HepG2 (cell line): ENCODE data around the gene RYK. TPM values are rescaled to one million over a fixed set of nuclear protein-coding genes. Genes with fewer than 3 reads are reported as not detected.

ENCODE experiments used
- ATAC-seq: fragments of 200-7000 bp; cut with Tn5 transposase; 3 replicates; pipeline ENCODE4 v1.9.1; 2020; ENCODE audit warnings: mild to moderate bottlenecking, moderate library complexity
- BruUV-seq: library from RNA; stranded (reverse); fragments of 400-500 nt; replicated peaks from 2 replicates; lab custom pipeline; 2021; lab: Mats Ljungman, UMichigan
- CTCF ChIA-PET: fragments of 300-600 bp; formaldehyde crosslinking; extraction: SDS; loops from one replicate; lab custom pipeline; 2021; ENCODE audit warnings: low total read pairs, inconsistent platforms, low intra/inter-chr PET ratio; lab: Yijun Ruan, JAX
- POLR2A ChIA-PET: fragments of 350-600 bp; sonication (Branson Sonifier 250); formaldehyde crosslinking; loops from one replicate; lab custom pipeline; 2020; ENCODE audit warnings: antibody characterized with exemption, inconsistent platforms; lab: Yijun Ruan, JAX
- DNase-seq: peaks from one replicate; pipeline ENCODE4 v3.0.0-alpha.2; 2015; ENCODE audit warnings: low spot score
- FAIRE-seq: peaks from 3 replicates; lab custom pipeline; 2011; peaks lifted over from hg19 to GRCh38; lab: Jason Lieb, UNC
- H2AFZ ChIP-seq: one replicate; pipeline ENCODE4 v1.6.1; 2011; ENCODE audit warnings: low read length, inconsistent platforms
- H3K27ac ChIP-seq: fragments of 300-600 bp; 3 replicates; pipeline ENCODE4 v1.8.0; 2011; ENCODE audit warnings: mixed run types, mild to moderate bottlenecking, mixed read lengths, low read length, inconsistent platforms; ENCODE audit not compliant: insufficient read depth; ENCODE audit errors: extremely low read length
- H3K27me3 ChIP-seq, 2 experiments: fragments of 200-600 bp in 1 of 2; 2 replicates in 1 of 2; 3 replicates in 1 of 2; pipeline versions ENCODE4 v1.6.0 to v1.8.0; 2011; ENCODE audit warnings: low read length in 2 of 2, mild to moderate bottlenecking in 2 of 2, moderate library complexity in 2 of 2, inconsistent platforms in 1 of 2; ENCODE audit not compliant: insufficient read depth in 2 of 2, control insufficient read depth in 1 of 2
- H3K36me3 ChIP-seq, 2 experiments: fragments of 200-600 bp in 1 of 2; replicated peaks in 1 of 2; 2 replicates in 1 of 2; 3 replicates in 1 of 2; pipeline versions ENCODE4 v1.5.1 to v1.8.0; 2011; ENCODE audit warnings: low read length in 2 of 2, inconsistent platforms in 1 of 2; ENCODE audit not compliant: insufficient read depth in 2 of 2, control insufficient read depth in 1 of 2
- H3K4me1 ChIP-seq: 2 replicates; pipeline ENCODE4 v1.5.1; 2012; ENCODE audit warnings: low read length, inconsistent platforms; ENCODE audit not compliant: insufficient read depth
- H3K4me2 ChIP-seq: 2 replicates; pipeline ENCODE4 v1.6.0; 2011; ENCODE audit warnings: low read depth, low read length, inconsistent platforms
- H3K4me3 ChIP-seq, 3 experiments: fragments of 200-600 bp in 1 of 3; sonication (generic), shearing (Covaris generic) in 1 of 3; replicated peaks in 1 of 3; 2 replicates each; pipeline ENCODE4 v1.5.1; 2011 to 2016; ENCODE audit warnings: low read length in 3 of 3, inconsistent platforms in 2 of 3, low read depth in 2 of 3, mild to moderate bottlenecking in 2 of 3, control low read depth in 1 of 3, mixed read lengths in 1 of 3; ENCODE audit not compliant: insufficient read depth in 1 of 3
- H3K79me2 ChIP-seq: one replicate; pipeline ENCODE4 v1.6.1; 2011; ENCODE audit warnings: low read length, inconsistent platforms; ENCODE audit not compliant: insufficient read depth
- H3K9ac ChIP-seq: 2 replicates; pipeline ENCODE4 v1.6.0; 2011; ENCODE audit warnings: mild to moderate bottlenecking, low read depth, low read length, inconsistent platforms; ENCODE audit not compliant: insufficient read depth
- H3K9me3 ChIP-seq: 2 replicates; pipeline ENCODE4 v1.5.1; 2012; ENCODE audit warnings: mild to moderate bottlenecking, low read length
- H4K20me1 ChIP-seq: 2 replicates; pipeline ENCODE4 v1.6.0; 2011; ENCODE audit warnings: inconsistent platforms, mild to moderate bottlenecking, low read length, moderate library complexity; ENCODE audit not compliant: insufficient read depth
- BRD4 ChIP-seq: sonication (generic); formaldehyde crosslinking; IDR thresholded peaks from 2 replicates; pipeline ENCODE4 v1.4.0; 2020; ENCODE audit warnings: missing genetic modification reagents
- DNMT3B ChIP-seq: conservative IDR thresholded peaks from 2 replicates; pipeline ENCODE4 v1.6.1; 2016; ENCODE audit warnings: missing biosample characterization, control low read depth
- FOXO1 ChIP-seq: sonication (generic); formaldehyde crosslinking; IDR thresholded peaks from 2 replicates; pipeline ENCODE4 v1.4.0; 2020; ENCODE audit warnings: missing genetic modification reagents
- IRF2 ChIP-seq: IDR thresholded peaks from 2 replicates; pipeline ENCODE4 v1.6.1; 2018; ENCODE audit warnings: missing genetic modification reagents, missing compliant biosample characterization
- KAT7 ChIP-seq: IDR thresholded peaks from 2 replicates; pipeline ENCODE4 v1.6.1; 2018; ENCODE audit warnings: borderline replicate concordance, missing compliant biosample characterization
- KMT2A ChIP-seq: sonication (generic); formaldehyde crosslinking; IDR thresholded peaks from 2 replicates; pipeline ENCODE4 v1.4.0; 2020; ENCODE audit warnings: missing genetic modification reagents
- RFX1 ChIP-seq: fragments of 450-650 bp; IDR thresholded peaks from 2 replicates; pipeline ENCODE4 v1.6.1; 2017
- SAFB2 ChIP-seq: sonication (generic); formaldehyde crosslinking; IDR thresholded peaks from 2 replicates; pipeline ENCODE4 v1.5.1; 2020; ENCODE audit warnings: missing genetic modification reagents, low read depth, mild to moderate bottlenecking, borderline replicate concordance
- ZFYVE20 ChIP-seq: sonication (generic); formaldehyde crosslinking; IDR thresholded peaks from 2 replicates; pipeline ENCODE4 v1.8.0; 2023; ENCODE audit warnings: low read depth, mild to moderate bottlenecking, moderate library complexity, missing genetic modification reagents, borderline replicate concordance
- ZNF264 ChIP-seq: sonication (generic); formaldehyde crosslinking; IDR thresholded peaks from 2 replicates; pipeline ENCODE4 v1.4.0; 2020; ENCODE audit warnings: missing genetic modification reagents
- ZNF598 ChIP-seq: sonication (generic); formaldehyde crosslinking; IDR thresholded peaks from 2 replicates; pipeline ENCODE4 v1.5.1; 2020; ENCODE audit warnings: mild to moderate bottlenecking, missing genetic modification reagents, borderline replicate concordance
- ZNF839 ChIP-seq: sonication (generic); formaldehyde crosslinking; IDR thresholded peaks from 2 replicates; pipeline ENCODE4 v1.4.0; 2020; ENCODE audit warnings: missing genetic modification reagents, mild to moderate bottlenecking, borderline replicate concordance
- WGBS: methylation state at CpG from one replicate; pipeline ENCODE4 v1.1.6; 2017; ENCODE audit warnings: low lambda C conversion rate; 5-methylcytosine and 5-hydroxymethylcytosine counted together
- in situ Hi-C: cut with HindIII; loops from 2 replicates; pipeline ENCODE4 v1.10.0; 2017; ENCODE audit warnings: low pct_unique_long_range_greater_than_20kb; ENCODE audit not compliant: extremely low pct_ligation_motif_present
- intact Hi-C: fragments of 100-400 bp; cut with micrococcal nuclease; formaldehyde crosslinking; loops from one replicate; pipeline ENCODE4 v1.10.0; 2022; ENCODE audit not compliant: unreplicated experiment
- polyA plus RNA-seq, 8 experiments: library from polyadenylated mRNA; depleted of rRNA in 3 of 8; stranded (reverse) in 7 of 8; unstranded in 1 of 8; fragments of >200 nt; fragmentation: Illumina TruSeq in 4 of 8; extraction: Trizol in 4 of 8; gene quantifications; 2 replicates each; pipeline versions ENCODE4 v1.2.1 to v1.2.3, GENCODE V29; 2011 to 2016; ENCODE audit warnings: low read depth in 4 of 8, missing spikeins in 1 of 8, mixed read lengths in 1 of 8; ENCODE audit not compliant: insufficient read depth in 1 of 8
- total RNA-seq, 5 experiments: library from RNA; depleted of rRNA; stranded (reverse); fragments of >200 nt; fragmentation: Illumina TruSeq; extraction: Trizol; gene quantifications; 2 replicates each; pipeline ENCODE4 v1.2.3, GENCODE V29; 2016; ENCODE audit warnings: low read depth in 1 of 5
- TF ChIP-seq, protein P1 (sequence below): sonication (generic); formaldehyde crosslinking; IDR thresholded peaks from 2 replicates; pipeline ENCODE4 v1.4.0; 2020; ENCODE audit warnings: missing genetic modification reagents, borderline replicate concordance
- TF ChIP-seq, protein P2 (sequence below): sonication (generic); formaldehyde crosslinking; IDR thresholded peaks from 2 replicates; pipeline ENCODE4 v1.9.0; 2021; ENCODE audit warnings: missing genetic modification reagents, mild to moderate bottlenecking, borderline replicate concordance
- TF ChIP-seq, protein P3 (sequence below): sonication (generic); formaldehyde crosslinking; IDR thresholded peaks from 2 replicates; pipeline ENCODE4 v1.4.0; 2020; ENCODE audit warnings: missing genetic modification reagents
- TF ChIP-seq, protein P4 (sequence below): sonication (generic); formaldehyde crosslinking; IDR thresholded peaks from 2 replicates; pipeline ENCODE4 v1.4.0; 2020; ENCODE audit warnings: mild to moderate bottlenecking, missing genetic modification reagents

RYK gene
- total and polyA plus RNA-seq, 2 of the 13 experiments (the other 11 are each of a cell fraction or from before 2014, with no cell fraction given): 35.0 to 66.2 TPM

DNA sequence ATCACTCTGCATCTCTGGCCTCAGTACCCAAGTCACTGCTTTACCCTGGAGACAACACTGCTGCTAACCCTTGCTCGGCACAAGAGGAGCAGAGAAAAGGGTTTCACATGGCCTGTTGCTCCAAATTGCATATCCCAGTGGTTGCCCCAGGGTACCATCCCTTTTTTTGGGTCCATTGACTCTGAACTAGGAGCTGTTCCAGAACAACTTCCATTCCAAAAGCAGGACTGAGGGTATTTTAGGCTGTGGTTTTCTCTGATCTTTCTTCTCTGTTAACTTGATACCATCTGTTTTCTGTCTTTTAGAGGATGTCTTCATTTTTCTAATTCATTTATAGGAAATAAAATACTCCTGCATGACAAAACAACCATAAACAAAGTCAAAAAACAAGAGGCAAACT is 17.3 kb upstream of the RYK start:
- peaks cover 7% of the 10 kb centered on the region; the same call in 1 of the 2 replicates for H3K4me1 ChIP-seq
- H4K20me1 ChIP-seq: no peaks in the 10 kb centered on the region
- FAIRE-seq: no peak
- no peak overlapping the region for H3K9ac ChIP-seq
- POLR2A ChIA-PET: no interaction called here
- H3K27me3 ChIP-seq: no peaks in the 10 kb centered on the region; a peak in 2 of 5 replicates
- intact Hi-C loops: no loop called here
- H3K27ac ChIP-seq: no peak overlapping the region
- in situ Hi-C loops: no loop called here
- ATAC-seq: no peak
- CTCF ChIA-PET: no interaction called here
- no peak overlapping the region for H2AFZ ChIP-seq
- no peaks in the 10 kb centered on the region for H3K79me2 ChIP-seq
- H3K4me2 ChIP-seq: no peak overlapping the region
- DNase-seq: no peak
- BruUV-seq: no TSS peak
- H3K4me3 ChIP-seq: no peak overlapping the region
- TF ChIP-seq IRF2 (no peak), SAFB2 (CRISPR knock-in tag) (no peak), FOXO1 (CRISPR knock-in tag) (no peak), ZNF839 (CRISPR knock-in tag) (no peak), ZNF598 (no peak), ZFYVE20 (CRISPR knock-in tag) (no peak), BRD4 (CRISPR knock-in tag) (no peak), KMT2A (CRISPR knock-in tag) (no peak), KAT7 (CRISPR knock-in tag) (no peak), RFX1 (no peak), ZNF264 (no peak), DNMT3B (CRISPR knock-in tag) (no peak)
- TF ChIP-seq, protein P1, sequence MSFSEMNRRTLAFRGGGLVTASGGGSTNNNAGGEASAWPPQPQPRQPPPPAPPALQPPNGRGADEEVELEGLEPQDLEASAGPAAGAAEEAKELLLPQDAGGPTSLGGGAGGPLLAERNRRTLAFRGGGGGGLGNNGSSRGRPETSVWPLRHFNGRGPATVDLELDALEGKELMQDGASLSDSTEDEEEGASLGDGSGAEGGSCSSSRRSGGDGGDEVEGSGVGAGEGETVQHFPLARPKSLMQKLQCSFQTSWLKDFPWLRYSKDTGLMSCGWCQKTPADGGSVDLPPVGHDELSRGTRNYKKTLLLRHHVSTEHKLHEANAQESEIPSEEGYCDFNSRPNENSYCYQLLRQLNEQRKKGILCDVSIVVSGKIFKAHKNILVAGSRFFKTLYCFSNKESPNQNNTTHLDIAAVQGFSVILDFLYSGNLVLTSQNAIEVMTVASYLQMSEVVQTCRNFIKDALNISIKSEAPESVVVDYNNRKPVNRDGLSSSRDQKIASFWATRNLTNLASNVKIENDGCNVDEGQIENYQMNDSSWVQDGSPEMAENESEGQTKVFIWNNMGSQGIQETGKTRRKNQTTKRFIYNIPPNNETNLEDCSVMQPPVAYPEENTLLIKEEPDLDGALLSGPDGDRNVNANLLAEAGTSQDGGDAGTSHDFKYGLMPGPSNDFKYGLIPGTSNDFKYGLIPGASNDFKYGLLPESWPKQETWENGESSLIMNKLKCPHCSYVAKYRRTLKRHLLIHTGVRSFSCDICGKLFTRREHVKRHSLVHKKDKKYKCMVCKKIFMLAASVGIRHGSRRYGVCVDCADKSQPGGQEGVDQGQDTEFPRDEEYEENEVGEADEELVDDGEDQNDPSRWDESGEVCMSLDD (CRISPR knock-in tag): no peak
- TF ChIP-seq, protein P2, sequence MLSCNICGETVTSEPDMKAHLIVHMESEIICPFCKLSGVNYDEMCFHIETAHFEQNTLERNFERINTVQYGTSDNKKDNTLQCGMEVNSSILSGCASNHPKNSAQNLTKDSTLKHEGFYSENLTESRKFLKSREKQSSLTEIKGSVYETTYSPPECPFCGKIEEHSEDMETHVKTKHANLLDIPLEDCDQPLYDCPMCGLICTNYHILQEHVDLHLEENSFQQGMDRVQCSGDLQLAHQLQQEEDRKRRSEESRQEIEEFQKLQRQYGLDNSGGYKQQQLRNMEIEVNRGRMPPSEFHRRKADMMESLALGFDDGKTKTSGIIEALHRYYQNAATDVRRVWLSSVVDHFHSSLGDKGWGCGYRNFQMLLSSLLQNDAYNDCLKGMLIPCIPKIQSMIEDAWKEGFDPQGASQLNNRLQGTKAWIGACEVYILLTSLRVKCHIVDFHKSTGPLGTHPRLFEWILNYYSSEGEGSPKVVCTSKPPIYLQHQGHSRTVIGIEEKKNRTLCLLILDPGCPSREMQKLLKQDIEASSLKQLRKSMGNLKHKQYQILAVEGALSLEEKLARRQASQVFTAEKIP (CRISPR knock-in tag): no peak
- TF ChIP-seq, protein P3, sequence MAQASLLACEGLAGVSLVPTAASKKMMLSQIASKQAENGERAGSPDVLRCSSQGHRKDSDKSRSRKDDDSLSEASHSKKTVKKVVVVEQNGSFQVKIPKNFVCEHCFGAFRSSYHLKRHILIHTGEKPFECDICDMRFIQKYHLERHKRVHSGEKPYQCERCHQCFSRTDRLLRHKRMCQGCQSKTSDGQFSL (CRISPR knock-in tag): no peak
- TF ChIP-seq, protein P4, sequence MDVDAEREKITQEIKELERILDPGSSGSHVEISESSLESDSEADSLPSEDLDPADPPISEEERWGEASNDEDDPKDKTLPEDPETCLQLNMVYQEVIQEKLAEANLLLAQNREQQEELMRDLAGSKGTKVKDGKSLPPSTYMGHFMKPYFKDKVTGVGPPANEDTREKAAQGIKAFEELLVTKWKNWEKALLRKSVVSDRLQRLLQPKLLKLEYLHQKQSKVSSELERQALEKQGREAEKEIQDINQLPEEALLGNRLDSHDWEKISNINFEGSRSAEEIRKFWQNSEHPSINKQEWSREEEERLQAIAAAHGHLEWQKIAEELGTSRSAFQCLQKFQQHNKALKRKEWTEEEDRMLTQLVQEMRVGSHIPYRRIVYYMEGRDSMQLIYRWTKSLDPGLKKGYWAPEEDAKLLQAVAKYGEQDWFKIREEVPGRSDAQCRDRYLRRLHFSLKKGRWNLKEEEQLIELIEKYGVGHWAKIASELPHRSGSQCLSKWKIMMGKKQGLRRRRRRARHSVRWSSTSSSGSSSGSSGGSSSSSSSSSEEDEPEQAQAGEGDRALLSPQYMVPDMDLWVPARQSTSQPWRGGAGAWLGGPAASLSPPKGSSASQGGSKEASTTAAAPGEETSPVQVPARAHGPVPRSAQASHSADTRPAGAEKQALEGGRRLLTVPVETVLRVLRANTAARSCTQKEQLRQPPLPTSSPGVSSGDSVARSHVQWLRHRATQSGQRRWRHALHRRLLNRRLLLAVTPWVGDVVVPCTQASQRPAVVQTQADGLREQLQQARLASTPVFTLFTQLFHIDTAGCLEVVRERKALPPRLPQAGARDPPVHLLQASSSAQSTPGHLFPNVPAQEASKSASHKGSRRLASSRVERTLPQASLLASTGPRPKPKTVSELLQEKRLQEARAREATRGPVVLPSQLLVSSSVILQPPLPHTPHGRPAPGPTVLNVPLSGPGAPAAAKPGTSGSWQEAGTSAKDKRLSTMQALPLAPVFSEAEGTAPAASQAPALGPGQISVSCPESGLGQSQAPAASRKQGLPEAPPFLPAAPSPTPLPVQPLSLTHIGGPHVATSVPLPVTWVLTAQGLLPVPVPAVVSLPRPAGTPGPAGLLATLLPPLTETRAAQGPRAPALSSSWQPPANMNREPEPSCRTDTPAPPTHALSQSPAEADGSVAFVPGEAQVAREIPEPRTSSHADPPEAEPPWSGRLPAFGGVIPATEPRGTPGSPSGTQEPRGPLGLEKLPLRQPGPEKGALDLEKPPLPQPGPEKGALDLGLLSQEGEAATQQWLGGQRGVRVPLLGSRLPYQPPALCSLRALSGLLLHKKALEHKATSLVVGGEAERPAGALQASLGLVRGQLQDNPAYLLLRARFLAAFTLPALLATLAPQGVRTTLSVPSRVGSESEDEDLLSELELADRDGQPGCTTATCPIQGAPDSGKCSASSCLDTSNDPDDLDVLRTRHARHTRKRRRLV: no peak
- no peaks in the 10 kb centered on the region for H3K36me3 ChIP-seq
- H3K9me3 ChIP-seq: no peaks in the 10 kb centered on the region
- 25% methylated on average over 1 of the region's 1 CpG for WGBS
